H1 (cell line): ENCODE measurements around the gene ZC2HC1C. TPM values are rescaled to one million over a fixed set of nuclear protein-coding genes. Genes with fewer than 3 reads are reported as not detected.

ENCODE experiments used
- CTCF ChIA-PET: fragments of 300-600 bp; sonication (Branson Sonifier 250); formaldehyde crosslinking; loops from one replicate; lab custom pipeline; 2021; ENCODE audit not compliant: partially characterized antibody; lab: Charles Lee
- POLR2A ChIA-PET: fragments of 300-600 bp; sonication (Branson Sonifier 250); formaldehyde crosslinking; loops from one replicate; lab custom pipeline; 2021; ENCODE audit warnings: inconsistent platforms; ENCODE audit not compliant: partially characterized antibody; lab: Charles Lee
- DNase-seq, 2 experiments: peaks; one replicate each; pipeline versions ENCODE4 v3.0.0 to v3.0.0-alpha.2; 2010 to 2022; ENCODE audit warnings: low spot score in 2 of 2, low read depth in 1 of 2, mixed read lengths in 1 of 2
- FAIRE-seq: peaks from 2 replicates; lab custom pipeline; 2011; peaks lifted over from hg19 to GRCh38; lab: Jason Lieb, UNC
- H2AFZ ChIP-seq: 2 replicates; pipeline ENCODE4 v1.8.1; 2012; ENCODE audit warnings: low read length, inconsistent platforms
- H2AK5ac ChIP-seq: 2 replicates; pipeline ENCODE4 v1.6.1; 2013; ENCODE audit warnings: low read depth, low read length
- H2BK120ac ChIP-seq: replicated peaks from 2 replicates; pipeline ENCODE3; 2013; ENCODE audit warnings: low read depth, low read length, inconsistent platforms
- H2BK12ac ChIP-seq: 2 replicates; pipeline ENCODE4 v1.6.1; 2013; ENCODE audit warnings: low read depth, low read length
- H2BK15ac ChIP-seq: 2 replicates; pipeline ENCODE4 v1.6.1; 2013; ENCODE audit warnings: low read length
- H2BK20ac ChIP-seq: 2 replicates; pipeline ENCODE4 v1.6.1; 2013; ENCODE audit warnings: low read length
- H2BK5ac ChIP-seq: 2 replicates; pipeline ENCODE4 v1.6.1; 2013; ENCODE audit warnings: low read depth, low read length
- H3K14ac ChIP-seq: 2 replicates; pipeline ENCODE4 v1.6.1; 2013; ENCODE audit warnings: inconsistent platforms; ENCODE audit not compliant: insufficient read length
- H3K18ac ChIP-seq: 2 replicates; pipeline ENCODE4 v1.6.1; 2013; ENCODE audit warnings: low read length; ENCODE audit errors: extremely low read depth
- H3K23ac ChIP-seq: 2 replicates; pipeline ENCODE4 v1.6.1; 2013; ENCODE audit warnings: inconsistent platforms; ENCODE audit not compliant: insufficient read length
- H3K23me2 ChIP-seq: 2 replicates; pipeline ENCODE4 v1.6.1; 2013; ENCODE audit warnings: low read depth, low read length
- H3K27ac ChIP-seq: 2 replicates; pipeline ENCODE4 v1.6.1; 2011; ENCODE audit warnings: low read depth, low read length, inconsistent platforms
- H3K27me3 ChIP-seq, 4 experiments: replicated peaks in 1 of 4; 1 replicate in 1 of 4; 2 replicates in 3 of 4; pipeline versions ENCODE4 v1.6.1 to v1.8.1; 2011 to 2013; ENCODE audit warnings: low read length in 3 of 4, mild to moderate bottlenecking in 3 of 4, inconsistent platforms in 2 of 4, mixed read lengths in 2 of 4, moderate library complexity in 1 of 4; ENCODE audit not compliant: control insufficient read depth in 3 of 4, insufficient read depth in 3 of 4; ENCODE audit errors: extremely low read depth in 1 of 4
- H3K36me3 ChIP-seq, 4 experiments: 2 replicates each; pipeline versions ENCODE4 v1.6.1 to v1.8.1; 2011 to 2013; ENCODE audit warnings: mild to moderate bottlenecking in 4 of 4, low read length in 3 of 4, moderate library complexity in 2 of 4, control low read depth in 1 of 4, inconsistent platforms in 1 of 4; ENCODE audit not compliant: insufficient read depth in 4 of 4, control insufficient read depth in 2 of 4
- H3K4ac ChIP-seq: replicated peaks from 2 replicates; pipeline ENCODE3; 2013; ENCODE audit warnings: low read length, low read depth, mixed read lengths, inconsistent platforms; ENCODE audit not compliant: insufficient read length
- H3K4me1 ChIP-seq, 4 experiments: replicated peaks in 1 of 4; 1 replicate in 1 of 4; 2 replicates in 3 of 4; pipeline versions ENCODE4 v1.6.1 to v1.8.1; 2011 to 2013; ENCODE audit warnings: low read length in 3 of 4, inconsistent platforms in 2 of 4, mixed read lengths in 1 of 4; ENCODE audit not compliant: insufficient read depth in 4 of 4, control insufficient read depth in 3 of 4
- H3K4me2 ChIP-seq, 2 experiments: 2 replicates each; pipeline versions ENCODE4 v1.6.1 to v1.8.1; 2011 to 2013; ENCODE audit warnings: low read depth in 2 of 2, low read length in 2 of 2, control low read depth in 1 of 2, inconsistent platforms in 1 of 2, mild to moderate bottlenecking in 1 of 2; ENCODE audit not compliant: insufficient read depth in 1 of 2
- H3K4me3 ChIP-seq, 4 experiments: fragments of 200-600, 300-600 bp in 1 of 4; sonication (generic), shearing (Covaris generic), sonication (Bioruptor Twin) in 1 of 4; 2 replicates each; pipeline versions ENCODE4 v1.5.1 to v1.8.1; 2011 to 2016; ENCODE audit warnings: low read length in 4 of 4, low read depth in 3 of 4, control low read depth in 2 of 4, inconsistent platforms in 2 of 4, mild to moderate bottlenecking in 2 of 4, mixed read lengths in 1 of 4, moderate library complexity in 1 of 4; ENCODE audit not compliant: insufficient read depth in 2 of 4; ENCODE audit errors: extremely low read depth in 1 of 4
- H3K56ac ChIP-seq: replicated peaks from 2 replicates; pipeline ENCODE3; 2013; ENCODE audit warnings: low read depth, mild to moderate bottlenecking, mixed read lengths, low read length, inconsistent platforms; ENCODE audit not compliant: insufficient read length
- H3K79me1 ChIP-seq: 2 replicates; pipeline ENCODE4 v1.6.1; 2013; ENCODE audit warnings: low read depth, low read length, control low read depth
- H3K79me2 ChIP-seq, 2 experiments: 2 replicates each; pipeline versions ENCODE4 v1.6.1 to v1.8.1; 2012 to 2013; ENCODE audit warnings: low read length in 2 of 2, mild to moderate bottlenecking in 2 of 2, inconsistent platforms in 1 of 2; ENCODE audit not compliant: insufficient read depth in 2 of 2, control insufficient read depth in 1 of 2
- H3K9ac ChIP-seq, 4 experiments: replicated peaks in 1 of 4; 1 replicate in 1 of 4; 2 replicates in 3 of 4; pipeline versions ENCODE4 v1.6.1 to v1.8.1; 2011 to 2013; ENCODE audit warnings: low read depth in 3 of 4, low read length in 3 of 4, control low read depth in 2 of 4, mild to moderate bottlenecking in 2 of 4, moderate library complexity in 2 of 4, inconsistent platforms in 1 of 4; ENCODE audit errors: extremely low read depth in 1 of 4
- H3K9me3 ChIP-seq, 2 experiments: 2 replicates each; pipeline versions ENCODE4 v1.6.1 to v1.8.1; 2012 to 2013; ENCODE audit warnings: mild to moderate bottlenecking in 2 of 2, moderate library complexity in 2 of 2, control low read depth in 1 of 2, inconsistent platforms in 1 of 2, low read depth in 1 of 2, low read length in 1 of 2, mixed read lengths in 1 of 2; ENCODE audit not compliant: insufficient read depth in 2 of 2
- H4K20me1 ChIP-seq, 2 experiments: replicated peaks in 1 of 2; 2 replicates each; pipeline versions ENCODE3 to v1.8.1; 2011 to 2013; ENCODE audit warnings: inconsistent platforms in 2 of 2, low read length in 2 of 2, mild to moderate bottlenecking in 1 of 2; ENCODE audit not compliant: insufficient read depth in 2 of 2, control insufficient read depth in 1 of 2
- H4K5ac ChIP-seq: 2 replicates; pipeline ENCODE4 v1.6.1; 2013; ENCODE audit warnings: low read length, low read depth, mixed read lengths, inconsistent platforms; ENCODE audit not compliant: insufficient read length
- H4K8ac ChIP-seq: 2 replicates; pipeline ENCODE4 v1.8.0; 2013; ENCODE audit warnings: mild to moderate bottlenecking, moderate library complexity, low read length, inconsistent platforms; ENCODE audit not compliant: insufficient read depth; ENCODE audit errors: extremely low read depth
- H4K91ac ChIP-seq: replicated peaks from 2 replicates; pipeline ENCODE3; 2013; ENCODE audit warnings: low read length, mixed read lengths, inconsistent platforms; ENCODE audit not compliant: insufficient read length
- ASH2L ChIP-seq: fragments of 200-600, 300-600 bp; sonication (generic); IDR thresholded peaks from one replicate; pipeline ENCODE4 v1.7.1; 2017; ENCODE audit warnings: low read length
- ATF2 ChIP-seq: IDR thresholded peaks from 2 replicates; pipeline ENCODE4 v1.6.1; 2012; ENCODE audit warnings: low read length, inconsistent platforms
- BRCA1 ChIP-seq: IDR thresholded peaks from 2 replicates; pipeline ENCODE4 v1.6.1; 2012; ENCODE audit warnings: low read depth, low read length, improper control_type of control experiment
- EGR1 ChIP-seq: IDR thresholded peaks from 2 replicates; pipeline ENCODE4 v1.6.1; 2011; ENCODE audit warnings: low read depth, low read length, borderline replicate concordance
- EP300 ChIP-seq, 2 experiments: IDR thresholded peaks; 1 replicate in 1 of 2; 2 replicates in 1 of 2; pipeline ENCODE4 v1.6.1; 2011 to 2012; ENCODE audit warnings: low read depth in 2 of 2, low read length in 2 of 2, mild to moderate bottlenecking in 2 of 2, borderline replicate concordance in 1 of 2, inconsistent platforms in 1 of 2, moderate library complexity in 1 of 2
- NRF1 ChIP-seq: IDR thresholded peaks from 2 replicates; pipeline ENCODE4 v1.6.1; 2011; ENCODE audit warnings: mild to moderate bottlenecking, low read depth, low read length, improper control_type of control experiment
- PHF8 ChIP-seq: fragments of 200-600 bp; sonication (generic); conservative IDR thresholded peaks from 2 replicates; pipeline ENCODE4 v1.7.1; 2012; ENCODE audit warnings: low read depth, mild to moderate bottlenecking, inconsistent platforms, low read length, moderate library complexity
- SIRT6 ChIP-seq: IDR thresholded peaks from one replicate; pipeline ENCODE4 v1.7.1; 2012; ENCODE audit warnings: low read length, inconsistent platforms
- WGBS, 2 experiments: shearing (Covaris generic) in 1 of 2; methylation state at CpG; one replicate each; pipeline versions ENCODE4 v1.1.6 to v1.1.7; 2013 to 2015; ENCODE audit warnings: low lambda C conversion rate in 2 of 2, mixed read lengths in 2 of 2, inconsistent platforms in 1 of 2, low coverage in 1 of 2, missing lambda C conversion rate in 1 of 2; ENCODE audit not compliant: insufficient replicate concordance in 2 of 2, insufficient coverage in 1 of 2, insufficient read length in 1 of 2; ENCODE audit errors: extremely low coverage in 1 of 2, missing lambda C conversion rate in 1 of 2; 5-methylcytosine and 5-hydroxymethylcytosine counted together
- polyA plus RNA-seq, 7 experiments: library from polyadenylated mRNA; depleted of rRNA in 3 of 7; stranded (reverse) in 5 of 7; unstranded in 2 of 7; fragments of >200 nt in 5 of 7; fragments of 200-250 nt in 2 of 7; gene quantifications; 1 replicate in 5 of 7; 2 replicates in 1 of 7; 4 replicates in 1 of 7; pipeline versions ENCODE4 v1.2.1 to v1.2.3, GENCODE V29; 2011 to 2013; ENCODE audit warnings: missing spikeins in 2 of 7, mixed read lengths in 2 of 7
- total RNA-seq: library from RNA; stranded (reverse); fragmentation: NEBNext Ultra II Directional; extraction: Animal tissue kit (Norgen Biotek cat#: 25700); gene quantifications from 2 replicates; pipeline ENCODE4 v1.2.1, GENCODE V29; 2021
- TF ChIP-seq, protein P1 (sequence below): IDR thresholded peaks from 2 replicates; pipeline ENCODE4 v1.6.1; 2011; ENCODE audit warnings: low read length, improper control_type of control experiment

ZC2HC1C gene
- total and polyA plus RNA-seq, 2 of the 8 experiments (the other 6 are each of a cell fraction or from before 2014, with no cell fraction given): 0.57 to 1.2 TPM

- no peaks in the 10 kb centered on the region for H3K27me3 ChIP-seq
- H3K23me2 ChIP-seq: peaks cover 5% of the 10 kb centered on the region
- DNase-seq: no peak
- peaks cover 0 to 3% (median under 1%) of the 10 kb centered on the region in 4 experiments; a peak in 2 of 7 replicates for H3K4me1 ChIP-seq
- H2BK5ac ChIP-seq: peak overlapping the region; percentile 72; the same call in 1 of the 2 replicates
- H3K18ac ChIP-seq: peak overlapping the region; percentile 88; the same call in 1 of the 2 replicates
- H2BK15ac ChIP-seq: no peak overlapping the region
- H2BK12ac ChIP-seq: no peak overlapping the region
- no peak for FAIRE-seq
- H3K9me3 ChIP-seq: no peaks in the 10 kb centered on the region
- H4K91ac ChIP-seq: no peak overlapping the region
- peaks cover 0 to 11% of the 10 kb centered on the region in 2 experiments; a peak in 2 of 4 replicates for H3K79me2 ChIP-seq
- no peaks in the 10 kb centered on the region for H4K20me1 ChIP-seq
- ChIA-PET CTCF (interaction anchor here (0.5 to 5.6 kb wide), 6 partner anchors 13 to 466 kb away, joined by 3 to 39 read pairs (median 5); no protein-coding TSS in a partner anchor), POLR2A (interaction anchor here (0.6 to 3.9 kb wide), 15 partner anchors 10 to 209 kb away, joined by 3 to 22 read pairs (median 4); partner anchors contain the start of genes FOS, MLH3, NEK9 and PGF)
- H2BK120ac ChIP-seq: no peak overlapping the region
- no peak overlapping the region for H3K23ac ChIP-seq
- peak overlapping the region; percentile 70 to 90 (median 82) for H3K4me3 ChIP-seq
- H2AK5ac ChIP-seq: no peak overlapping the region
- no peak overlapping the region for H3K56ac ChIP-seq
- H4K8ac ChIP-seq: peak overlapping the region; percentile 87; the same call in 1 of the 2 replicates
- no peaks in the 10 kb centered on the region for H3K36me3 ChIP-seq
- no peak overlapping the region for H3K14ac ChIP-seq
- H2AFZ ChIP-seq: peak overlapping the region; percentile 9; the same call in 1 of the 2 replicates
- H3K4ac ChIP-seq: no peak overlapping the region
- H3K79me1 ChIP-seq: peaks cover 2% of the 10 kb centered on the region
- peak overlapping the region in 3 of 4 experiments; percentile 15 to 67 (median 61); a peak in 4 of 7 replicates for H3K9ac ChIP-seq
- H4K5ac ChIP-seq: peak overlapping the region; percentile 41
- WGBS, 2 experiments: 10% methylated on average over 12 of the region's 12 CpGs; no CpG with 5 or more reads in 1 of the 2 experiments
- peak overlapping the region; percentile 60 to 83 for H3K4me2 ChIP-seq
- no peak overlapping the region for H2BK20ac ChIP-seq
- H3K27ac ChIP-seq: no peak overlapping the region
- TF ChIP-seq EP300 (IDR thresholded peaks at IDR 0.05; ENCODE audit: borderline replicate concordance in 1 of 2, low read depth in 2 of 2, low read length in 2 of 2) (no peak), ATF2 (no peak), ASH2L (peak; percentile 0), BRCA1 (no peak), PHF8 (0 out of 2 replicates have a peak, but pooled peaks have one; percentile 3), NRF1 (no peak), EGR1 (no peak), SIRT6 (no peak)
- TF ChIP-seq, protein P1, sequence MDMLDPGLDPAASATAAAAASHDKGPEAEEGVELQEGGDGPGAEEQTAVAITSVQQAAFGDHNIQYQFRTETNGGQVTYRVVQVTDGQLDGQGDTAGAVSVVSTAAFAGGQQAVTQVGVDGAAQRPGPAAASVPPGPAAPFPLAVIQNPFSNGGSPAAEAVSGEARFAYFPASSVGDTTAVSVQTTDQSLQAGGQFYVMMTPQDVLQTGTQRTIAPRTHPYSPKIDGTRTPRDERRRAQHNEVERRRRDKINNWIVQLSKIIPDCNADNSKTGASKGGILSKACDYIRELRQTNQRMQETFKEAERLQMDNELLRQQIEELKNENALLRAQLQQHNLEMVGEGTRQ: peak; percentile 61; the same call in 1 of the 2 replicates
These were observed 337 bp downstream of the ZC2HC1C start for GRCh38 chr14:75069811-75070145.
